Osteocyte (in vitro differentiated cells): Measurements from ENCODE around the gene PPM1H. TPM values are rescaled to one million over a fixed set of nuclear protein-coding genes. Genes with fewer than 3 reads are reported as not detected.

Source experiments
- DNase-seq: peaks from one replicate; pipeline ENCODE4 v3.0.0; 2021; ENCODE audit warnings: mixed read lengths; ENCODE audit not compliant: unreplicated experiment; ENCODE audit errors: extremely low spot score
- H3K27ac Mint-ChIP-seq: one replicate; pipeline ENCODE4 v1.8.0; 2021; ENCODE audit warnings: mild to moderate bottlenecking, mixed read lengths; ENCODE audit not compliant: unreplicated experiment
- H3K27me3 Mint-ChIP-seq: one replicate; pipeline ENCODE4 v1.8.0; 2021; ENCODE audit warnings: mixed read lengths; ENCODE audit not compliant: unreplicated experiment
- H3K36me3 Mint-ChIP-seq: one replicate; pipeline ENCODE4 v1.8.0; 2021; ENCODE audit warnings: mixed read lengths; ENCODE audit not compliant: unreplicated experiment
- H3K4me1 Mint-ChIP-seq: one replicate; pipeline ENCODE4 v1.8.0; 2021; ENCODE audit warnings: mixed read lengths; ENCODE audit not compliant: unreplicated experiment
- H3K4me3 Mint-ChIP-seq: one replicate; pipeline ENCODE4 v1.8.0; 2021; ENCODE audit warnings: mild to moderate bottlenecking, moderate library complexity, mixed read lengths; ENCODE audit not compliant: unreplicated experiment
- H3K9me3 Mint-ChIP-seq: one replicate; pipeline ENCODE4 v1.8.0; 2021; ENCODE audit warnings: mixed read lengths; ENCODE audit not compliant: unreplicated experiment
- total RNA-seq: library from RNA; stranded (reverse); gene quantifications from 2 replicates; pipeline ENCODE4 v1.2.1, GENCODE V29; 2021
- TF ChIP-seq, protein P1 (sequence below): fragments of 200-600 bp; sonication (generic); IDR thresholded peaks from 2 replicates; pipeline ENCODE4 v1.5.0; 2021; ENCODE audit warnings: antibody characterized with exemption, mild to moderate bottlenecking, moderate library complexity

Gene PPM1H
- total RNA-seq, 1 donor from 2014 or later, result 60.8 TPM

DNA sequence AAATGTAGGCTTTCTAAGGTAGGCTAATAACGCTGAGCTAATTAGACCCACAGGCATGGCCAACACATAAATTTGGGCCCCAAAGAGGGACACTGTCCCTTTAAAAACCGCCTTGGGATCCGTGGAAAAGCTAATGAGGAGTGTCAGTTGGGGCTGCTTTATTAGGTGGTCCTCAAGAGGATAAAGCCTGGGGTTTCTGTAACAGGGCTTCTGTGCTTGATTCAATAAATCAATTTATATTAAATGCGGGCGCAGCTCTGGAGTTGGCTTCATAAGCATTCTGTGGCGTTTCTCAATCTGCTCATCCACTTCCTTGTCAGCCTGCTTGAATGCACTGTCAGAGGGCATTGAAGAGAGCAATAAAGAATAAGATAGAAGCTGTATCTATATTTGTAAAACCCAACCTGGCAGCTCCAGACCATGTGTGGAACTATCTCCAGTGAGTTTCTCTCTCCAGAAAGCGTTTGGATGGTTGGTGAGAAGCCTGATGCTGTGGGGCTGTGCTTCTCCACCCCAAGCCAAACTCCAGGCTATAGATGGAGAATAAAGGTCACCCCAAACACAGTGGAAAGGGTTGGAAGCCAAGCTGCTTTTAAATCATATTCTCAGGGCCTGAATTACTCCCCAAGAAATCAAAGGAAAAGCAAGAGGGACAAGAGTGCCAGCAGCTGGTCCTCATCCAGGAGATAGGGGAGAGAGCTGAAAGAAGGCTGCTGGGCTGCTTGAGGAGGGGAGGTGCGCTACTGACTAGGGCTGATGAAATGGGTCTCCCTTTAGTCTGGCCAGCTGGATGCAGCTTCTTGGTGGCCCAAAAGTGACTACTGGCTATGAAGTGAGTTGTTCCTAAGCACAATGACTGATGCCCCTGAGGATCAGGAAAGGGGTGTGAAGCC lies 222.0 kb downstream of the PPM1H start:
- Mint-ChIP-seq H3K4me3 (no peak overlapping the region), H3K36me3 (peaks cover 36% of the 10 kb centered on the region), H3K27ac (no peak overlapping the region), H3K27me3 (no peaks in the 10 kb centered on the region), H3K9me3 (no peaks in the 10 kb centered on the region), H3K4me1 (peaks cover 57% of the 10 kb centered on the region)
- DNase-seq, result no peak
- TF ChIP-seq, protein P1, sequence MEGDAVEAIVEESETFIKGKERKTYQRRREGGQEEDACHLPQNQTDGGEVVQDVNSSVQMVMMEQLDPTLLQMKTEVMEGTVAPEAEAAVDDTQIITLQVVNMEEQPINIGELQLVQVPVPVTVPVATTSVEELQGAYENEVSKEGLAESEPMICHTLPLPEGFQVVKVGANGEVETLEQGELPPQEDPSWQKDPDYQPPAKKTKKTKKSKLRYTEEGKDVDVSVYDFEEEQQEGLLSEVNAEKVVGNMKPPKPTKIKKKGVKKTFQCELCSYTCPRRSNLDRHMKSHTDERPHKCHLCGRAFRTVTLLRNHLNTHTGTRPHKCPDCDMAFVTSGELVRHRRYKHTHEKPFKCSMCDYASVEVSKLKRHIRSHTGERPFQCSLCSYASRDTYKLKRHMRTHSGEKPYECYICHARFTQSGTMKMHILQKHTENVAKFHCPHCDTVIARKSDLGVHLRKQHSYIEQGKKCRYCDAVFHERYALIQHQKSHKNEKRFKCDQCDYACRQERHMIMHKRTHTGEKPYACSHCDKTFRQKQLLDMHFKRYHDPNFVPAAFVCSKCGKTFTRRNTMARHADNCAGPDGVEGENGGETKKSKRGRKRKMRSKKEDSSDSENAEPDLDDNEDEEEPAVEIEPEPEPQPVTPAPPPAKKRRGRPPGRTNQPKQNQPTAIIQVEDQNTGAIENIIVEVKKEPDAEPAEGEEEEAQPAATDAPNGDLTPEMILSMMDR, result no peak

DNA sequence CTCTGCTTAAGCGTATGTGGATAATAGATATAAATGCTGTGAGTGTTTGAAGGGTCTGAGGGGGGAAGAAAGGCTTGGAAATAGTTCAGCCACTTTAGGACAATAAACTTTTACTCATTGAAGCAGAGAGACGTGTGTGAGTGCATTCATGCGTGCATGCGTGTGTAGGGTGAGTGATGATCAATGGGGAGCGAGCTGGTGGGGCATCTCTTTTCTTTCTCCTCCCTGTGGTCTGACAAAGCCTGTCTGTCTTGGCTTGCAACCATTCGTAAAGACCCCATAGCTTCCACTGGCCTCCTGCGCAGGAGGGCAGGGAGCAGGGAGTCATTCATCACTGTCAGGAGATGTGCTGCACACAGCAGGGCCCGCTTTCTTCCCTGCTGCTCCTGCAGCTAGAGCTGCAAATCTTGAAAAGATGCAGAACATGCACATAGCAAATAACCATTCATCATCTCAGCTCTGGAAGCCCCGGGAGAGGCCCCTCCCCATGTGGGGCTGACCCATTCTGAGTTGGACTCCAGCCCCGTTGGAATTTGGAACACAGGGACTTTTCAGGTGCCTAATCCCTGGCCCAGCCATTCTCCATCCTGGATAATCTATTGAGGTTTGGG lies 223.2 kb downstream of the PPM1H start:
- H3K27me3 Mint-ChIP-seq, result no peaks in the 10 kb centered on the region
- H3K4me1 Mint-ChIP-seq, result peaks cover 54% of the 10 kb centered on the region
- no peak for DNase-seq
- TF ChIP-seq, protein P1, result no peak
- no peak overlapping the region for H3K27ac Mint-ChIP-seq
- no peaks in the 10 kb centered on the region for H3K9me3 Mint-ChIP-seq
- H3K36me3 Mint-ChIP-seq, result peaks cover 42% of the 10 kb centered on the region
- no peak overlapping the region for H3K4me3 Mint-ChIP-seq

DNA sequence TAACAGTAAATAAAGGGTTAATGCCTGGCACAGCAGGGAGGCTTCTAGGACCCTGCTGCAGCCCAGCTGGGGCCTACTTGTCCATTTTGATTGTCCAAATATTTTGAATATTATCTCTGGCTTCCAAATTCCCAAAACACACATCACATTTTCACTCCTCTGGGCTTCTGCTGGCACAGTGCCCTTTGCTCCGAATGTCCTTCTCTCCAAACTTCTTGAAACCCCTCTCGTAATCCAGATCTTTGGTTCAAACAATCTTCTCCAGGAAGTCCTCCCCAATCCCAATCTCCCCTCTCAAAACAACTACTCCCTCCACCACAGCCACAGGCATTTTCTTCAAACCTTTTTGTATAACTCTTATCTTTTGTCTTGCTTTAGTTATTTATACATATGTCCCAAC lies 225.6 kb downstream of the PPM1H start:
- no peak overlapping the region for H3K4me3 Mint-ChIP-seq
- peaks cover 44% of the 10 kb centered on the region for H3K36me3 Mint-ChIP-seq
- no peaks in the 10 kb centered on the region for H3K27me3 Mint-ChIP-seq
- peak overlapping the region; percentile 82 for H3K27ac Mint-ChIP-seq
- no peaks in the 10 kb centered on the region for H3K9me3 Mint-ChIP-seq
- DNase-seq, result no peak
- peaks cover 56% of the 10 kb centered on the region for H3K4me1 Mint-ChIP-seq
- TF ChIP-seq, protein P1, result no peak

DNA sequence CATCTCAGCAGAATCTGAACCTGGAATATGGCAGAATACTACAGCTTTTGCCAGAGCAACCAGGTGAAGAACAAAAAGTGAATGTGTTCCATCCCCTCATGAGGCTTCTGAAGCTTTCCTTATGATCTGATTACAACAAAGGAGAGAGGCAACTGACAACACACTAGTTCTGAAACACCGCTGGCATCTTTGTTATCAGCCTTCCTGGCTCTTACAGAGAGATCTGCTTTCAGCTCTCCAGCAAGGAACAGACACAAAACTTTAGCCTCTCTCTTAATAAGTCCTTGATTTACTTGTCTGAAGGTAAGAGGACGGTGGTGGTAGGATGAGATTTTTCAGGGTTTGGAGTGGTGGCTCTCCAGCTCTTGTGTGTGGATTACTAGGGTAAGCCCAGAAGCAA lies 227.0 kb downstream of the PPM1H start:
- H3K27ac Mint-ChIP-seq, result no peak overlapping the region
- TF ChIP-seq, protein P1, result no peak
- peaks cover 60% of the 10 kb centered on the region for H3K4me1 Mint-ChIP-seq
- peaks cover 39% of the 10 kb centered on the region for H3K36me3 Mint-ChIP-seq
- H3K4me3 Mint-ChIP-seq, result no peak overlapping the region
- H3K9me3 Mint-ChIP-seq, result no peaks in the 10 kb centered on the region
- no peaks in the 10 kb centered on the region for H3K27me3 Mint-ChIP-seq
- no peak for DNase-seq

DNA sequence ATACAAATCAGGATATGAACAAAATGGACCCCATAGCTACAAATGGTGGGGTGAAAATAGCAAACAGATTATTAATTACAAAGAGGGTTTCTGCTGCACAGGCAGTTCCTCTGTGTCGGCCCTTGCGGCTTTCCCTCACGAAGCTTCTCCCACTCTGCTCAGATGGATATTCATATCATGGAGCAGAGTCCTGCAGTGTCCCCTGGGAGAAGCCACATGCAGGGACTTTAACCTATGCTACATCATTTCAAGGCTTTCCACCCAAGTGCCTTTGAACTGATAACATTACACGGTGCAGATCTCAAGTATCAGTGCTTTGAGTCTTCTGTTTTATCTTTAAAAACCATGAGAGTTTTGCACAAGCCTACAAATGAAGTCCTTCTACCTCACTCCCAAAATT lies 229.1 kb downstream of the PPM1H start:
- H3K36me3 Mint-ChIP-seq, result peaks cover 32% of the 10 kb centered on the region
- TF ChIP-seq, protein P1, result no peak
- H3K4me3 Mint-ChIP-seq, result no peak overlapping the region
- H3K4me1 Mint-ChIP-seq, result peaks cover 65% of the 10 kb centered on the region
- H3K9me3 Mint-ChIP-seq, result no peaks in the 10 kb centered on the region
- no peak overlapping the region for H3K27ac Mint-ChIP-seq
- H3K27me3 Mint-ChIP-seq, result no peaks in the 10 kb centered on the region
- no peak for DNase-seq
